Gastroesophageal sphincter (tissue), 4 donors: Measurements from ENCODE around the gene TMOD1. TPM values are rescaled to one million over a fixed set of nuclear protein-coding genes. Genes with fewer than 3 reads are reported as not detected.

Experiments
- ATAC-seq: fragments of 150-250 bp; one replicate; pipeline ENCODE4 v1.9.1; 2016; ENCODE audit warnings: mild to moderate bottlenecking, moderate library complexity
- H3K27ac ChIP-seq, 4 donors: fragments of 200-600 bp; sonication (generic) in 3 of 4; 1 replicate in 3 of 4; 2 replicates in 1 of 4; pipeline ENCODE4 v1.5.1; 2016 to 2019
- H3K27me3 ChIP-seq: fragments of 200-600 bp; sonication (generic); one replicate; pipeline ENCODE4 v1.5.1; 2019
- H3K36me3 ChIP-seq, 2 donors: fragments of 200-600 bp; sonication (generic); one replicate each; pipeline ENCODE4 v1.5.1; 2019; ENCODE audit warnings: control low read depth in 1 of 2
- H3K4me1 ChIP-seq, 3 donors: fragments of 200-600 bp; sonication (generic); 1 replicate in 2 of 3; 2 replicates in 1 of 3; pipeline ENCODE4 v1.5.1; 2016 to 2019; ENCODE audit warnings: control low read depth in 2 of 3
- H3K4me3 ChIP-seq, 2 donors: fragments of 200-600 bp; sonication (generic); one replicate each; pipeline ENCODE4 v1.5.1; 2019; ENCODE audit warnings: mild to moderate bottlenecking in 1 of 2, moderate library complexity in 1 of 2
- H3K9me3 ChIP-seq, 3 donors: fragments of 200-600 bp; sonication (generic); one replicate each; pipeline ENCODE4 v1.5.1; 2017 to 2019; ENCODE audit warnings: control low read depth in 2 of 3
- CTCF ChIP-seq, 4 experiments: fragments of 200-600 bp in 2 of 4; fragments of 450-650 bp in 2 of 4; sonication (generic) in 1 of 4; IDR thresholded peaks; one replicate each; pipeline ENCODE4 v1.5.1; 2017 to 2019; ENCODE audit warnings: antibody characterized with exemption in 4 of 4, mild to moderate bottlenecking in 2 of 4, moderate library complexity in 2 of 4
- EP300 ChIP-seq: sonication (generic); formaldehyde crosslinking; IDR thresholded peaks from one replicate; pipeline ENCODE4 v1.6.1; 2017; ENCODE audit warnings: antibody characterized with exemption, mild to moderate bottlenecking
- POLR2A ChIP-seq, 2 donors: fragments of 450-650 bp; IDR thresholded peaks; one replicate each; pipeline ENCODE4 v1.6.1; 2017; ENCODE audit warnings: antibody characterized with exemption in 2 of 2, mild to moderate bottlenecking in 2 of 2, moderate library complexity in 1 of 2
- POLR2AphosphoS5 ChIP-seq: sonication (generic); formaldehyde crosslinking; IDR thresholded peaks from one replicate; pipeline ENCODE4 v1.6.1; 2017; ENCODE audit warnings: antibody characterized with exemption
- WGBS, 2 donors: methylation state at CpG; one replicate each; pipeline ENCODE4 v1.1.5; 2018; ENCODE audit warnings: low coverage in 1 of 2; 5-methylcytosine and 5-hydroxymethylcytosine counted together
- total RNA-seq, 4 donors: library from RNA; depleted of rRNA; stranded (reverse); fragments of >200 nt; gene quantifications; one replicate each; pipeline ENCODE4 v1.1.0, GENCODE V29; 2016

Gene TMOD1
- total RNA-seq, 4 donors from 2014 or later = 38.6 to 99.6 (median 76.7) TPM

GRCh38 chr9:97468658-97469448, 32.6 kb upstream of the TMOD1 start:
- Histone ChIP-seq H3K9me3 (no peaks in the 10 kb centered on the region), H3K27me3 (no peaks in the 10 kb centered on the region), H3K4me1 (peaks cover 2 to 25% (median 6%) of the 10 kb centered on the region in 3 donors), H3K27ac (peak overlapping the region; percentile 50 to 84 (median 80)), H3K36me3 (peaks cover 2 to 44% of the 10 kb centered on the region in 2 donors), H3K4me3 (no peak overlapping the region)
- 60 to 62% methylated on average over 3 to 4 of the region's 4 CpGs for WGBS, 2 donors
- TF ChIP-seq POLR2AphosphoS5 (peak; percentile 89), CTCF (IDR thresholded peaks at IDR 0.05) (peak; percentile 63 to 92 (median 86)), POLR2A (IDR thresholded peaks at IDR 0.05) (no peak)
- ATAC-seq = peak; percentile 97

- Histone ChIP-seq H3K4me3 (no peak overlapping the region), H3K9me3 (no peaks in the 10 kb centered on the region), H3K4me1 (peaks cover 2 to 25% (median 6%) of the 10 kb centered on the region in 3 donors), H3K36me3 (peaks cover 2 to 44% of the 10 kb centered on the region in 2 donors), H3K27me3 (no peaks in the 10 kb centered on the region), H3K27ac (peak overlapping the region; percentile 16 to 82 (median 62))
- ATAC-seq = no peak
- WGBS, 2 donors = 71 to 72% methylated on average over 2 of the region's 2 CpGs
- peak; percentile 35 to 65 (median 56) for TF ChIP-seq CTCF (IDR thresholded peaks at IDR 0.05)
- no peak for TF ChIP-seq POLR2AphosphoS5
- no peak for TF ChIP-seq EP300
Observed at GRCh38 chr9:97470076-97470475, 31.4 kb upstream of the TMOD1 start.

GRCh38 chr9:97473717-97474116, 27.7 kb upstream of the TMOD1 start:
- H3K27ac ChIP-seq = no peak overlapping the region

DNA sequence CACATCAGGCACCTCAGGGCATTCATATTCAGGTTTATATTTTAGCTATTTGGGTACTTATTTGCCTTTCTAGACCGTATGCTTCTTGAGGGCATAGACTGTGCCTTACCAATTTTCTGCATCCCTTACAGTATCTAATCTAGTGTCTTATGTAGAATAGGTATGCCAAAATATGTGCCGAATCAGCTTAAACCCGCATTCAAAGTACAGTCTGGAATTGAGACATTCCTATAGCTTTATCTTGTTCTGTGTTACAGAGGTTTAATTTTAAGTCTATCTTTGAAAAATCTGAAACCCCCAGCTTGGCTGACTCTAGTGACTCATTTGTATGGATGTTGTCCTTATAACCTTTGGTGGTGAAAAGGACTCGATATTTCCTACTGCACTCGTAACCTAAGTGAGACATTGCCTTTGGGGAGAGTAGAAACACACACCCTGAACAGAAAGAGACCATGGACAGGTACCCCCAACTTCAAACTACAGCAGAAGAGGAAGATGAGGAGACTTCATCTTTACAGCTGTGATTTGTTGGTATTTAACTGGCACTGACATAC, 27.0 kb upstream of the TMOD1 start:
- Histone ChIP-seq H3K4me1 (peaks cover 0 to 10% (median 0%) of the 10 kb centered on the region in 3 donors), H3K27ac (no peak overlapping the region), H3K36me3 (peaks cover 2 to 33% of the 10 kb centered on the region in 2 donors), H3K9me3 (no peaks in the 10 kb centered on the region), H3K4me3 (no peak overlapping the region), H3K27me3 (no peaks in the 10 kb centered on the region)
- TF ChIP-seq POLR2AphosphoS5 (no peak), EP300 (no peak), CTCF (IDR thresholded peaks at IDR 0.05) (no peak), POLR2A (IDR thresholded peaks at IDR 0.05) (no peak)
- ATAC-seq = no peak
- WGBS, 2 donors = 80 to 96% methylated on average over 3 to 5 of the region's 5 CpGs

More at GRCh38 chr9:97473717-97474116, 27.7 kb upstream of the TMOD1 start:
- peaks cover 2 to 17% (median 6%) of the 10 kb centered on the region in 3 donors for H3K4me1 ChIP-seq
- TF ChIP-seq EP300 = no peak
- TF ChIP-seq CTCF (IDR thresholded peaks at IDR 0.05) = no peak
- no peak for TF ChIP-seq POLR2AphosphoS5
- TF ChIP-seq POLR2A (IDR thresholded peaks at IDR 0.05) = no peak
- no peak for ATAC-seq
- no peaks in the 10 kb centered on the region for H3K9me3 ChIP-seq
- 77 to 88% methylated on average over 3 of the region's 3 CpGs for WGBS, 2 donors
- H3K4me3 ChIP-seq = no peak overlapping the region
- peaks cover 2 to 32% of the 10 kb centered on the region in 2 donors for H3K36me3 ChIP-seq
- no peaks in the 10 kb centered on the region for H3K27me3 ChIP-seq

GRCh38 chr9:97475059-97475458, 26.4 kb upstream of the TMOD1 start:
- Histone ChIP-seq H3K4me1 (peaks cover 0 to 10% (median 0%) of the 10 kb centered on the region in 3 donors), H3K27ac (no peak overlapping the region), H3K9me3 (no peaks in the 10 kb centered on the region), H3K36me3 (peaks cover 2 to 39% of the 10 kb centered on the region in 2 donors), H3K27me3 (no peaks in the 10 kb centered on the region), H3K4me3 (no peak overlapping the region)
- TF ChIP-seq POLR2A (IDR thresholded peaks at IDR 0.05) (no peak), EP300 (no peak), CTCF (IDR thresholded peaks at IDR 0.05) (no peak), POLR2AphosphoS5 (no peak)
- whole genome bisulfite sequencing, 2 donors = 78 to 93% methylated on average over 1 to 2 of the region's 2 CpGs
- no peak for ATAC-seq
